RPMI8226 (cell line): ENCODE results near the gene CDK15.

Experiments used
- DNase-seq: peaks from one replicate; pipeline ENCODE4 v3.0.0-alpha.2; 2015

Gene CDK15

GRCh38 chr2:201879996-201880395 lies 73.7 kb downstream of the CDK15 start:
- no peak for DNase-seq

GRCh38 chr2:201880579-201880978 lies 74.2 kb downstream of the CDK15 start:
- no peak for DNase-seq

GRCh38 chr2:201880993-201881611 lies 74.8 kb downstream of the CDK15 start:
- DNase-seq = no peak

- DNase-seq = no peak
Observed at GRCh38 chr2:201881741-201882140, 75.4 kb downstream of the CDK15 start.

GRCh38 chr2:201882353-201883090 lies 76.2 kb downstream of the CDK15 start:
- peak; percentile 56 for DNase-seq

- peak; percentile 75 for DNase-seq
Observed at GRCh38 chr2:201883606-201884369, 77.5 kb downstream of the CDK15 start.

- no peak for DNase-seq
Observed at GRCh38 chr2:201886504-201886903, 80.2 kb downstream of the CDK15 start.

- DNase-seq = no peak
Observed at GRCh38 chr2:201887773-201888425, 81.6 kb downstream of the CDK15 start.

- no peak for DNase-seq
Observed at GRCh38 chr2:201888426-201888800, 82.1 kb downstream of the CDK15 start.

GRCh38 chr2:201890453-201890852 lies 84.1 kb downstream of the CDK15 start:
- no peak for DNase-seq

- peak; percentile 34 for DNase-seq
Observed at GRCh38 chr2:201891676-201892075, 85.3 kb downstream of the CDK15 start.

- DNase-seq = no peak
Observed at GRCh38 chr2:201892516-201892915, 86.2 kb downstream of the CDK15 start.

- peak; percentile 39 for DNase-seq
Observed at GRCh38 chr2:201900362-201900761, 94.0 kb downstream of the CDK15 start.

- no peak for DNase-seq
Observed at GRCh38 chr2:201901786-201902185, 95.4 kb downstream of the CDK15 start.

- no peak for DNase-seq
Observed at GRCh38 chr2:201904538-201905420, 98.4 kb downstream of the CDK15 start.

GRCh38 chr2:201906777-201907562 lies 100.6 kb downstream of the CDK15 start:
- no peak for DNase-seq

- no peak for DNase-seq
Observed at GRCh38 chr2:201907563-201907881, 101.2 kb downstream of the CDK15 start.

GRCh38 chr2:201908901-201909300 lies 102.6 kb downstream of the CDK15 start:
- no peak for DNase-seq

- DNase-seq = no peak
Observed at GRCh38 chr2:201909348-201909747, 103.0 kb downstream of the CDK15 start.

- peak; percentile 59 for DNase-seq
Observed at GRCh38 chr2:201909961-201910361, 103.6 kb downstream of the CDK15 start.

GRCh38 chr2:201911372-201911771 lies 105.0 kb downstream of the CDK15 start:
- DNase-seq = no peak

GRCh38 chr2:201913201-201913600 lies 106.9 kb downstream of the CDK15 start:
- no peak for DNase-seq
